SK-N-SH treated with all-trans-retinoic acid at 6 μM for 48 hours (cell line): ENCODE results near the gene CEP350.

Source experiments
- ARNTL ChIP-seq: fragments of 450-650 bp; formaldehyde crosslinking; IDR thresholded peaks from 2 replicates; pipeline ENCODE4 v1.5.0; 2020; ENCODE audit warnings: low read depth, mild to moderate bottlenecking, moderate library complexity, borderline replicate concordance
- BACH2 ChIP-seq: fragments of 250-450 bp; sonication (Bioruptor Pico); IDR thresholded peaks from 2 replicates; pipeline ENCODE4 v1.9.0; 2021; ENCODE audit warnings: mild to moderate bottlenecking, borderline replicate concordance
- CREB5 ChIP-seq: fragments of 250-450 bp; sonication (Bioruptor Pico); IDR thresholded peaks from 2 replicates; pipeline ENCODE4 v1.5.1; 2020; ENCODE audit warnings: low read depth, mild to moderate bottlenecking, moderate library complexity
- ESRRG ChIP-seq: fragments of 250-450 bp; sonication (Bioruptor Pico); IDR thresholded peaks from 2 replicates; pipeline ENCODE4 v1.6.1; 2021; ENCODE audit warnings: mild to moderate bottlenecking
- OSR1 ChIP-seq: fragments of 250-450 bp; sonication (Bioruptor Pico); IDR thresholded peaks from 2 replicates; pipeline ENCODE4 v1.8.0; 2022; ENCODE audit warnings: moderate library complexity, mild to moderate bottlenecking, inconsistent platforms
- PATZ1 ChIP-seq: fragments of 250-450 bp; sonication (Bioruptor Pico); IDR thresholded peaks from 2 replicates; pipeline ENCODE4 v1.8.0; 2020; ENCODE audit warnings: mild to moderate bottlenecking, moderate library complexity, borderline replicate concordance
- PPARA ChIP-seq: fragments of 250-450 bp; sonication (Bioruptor Pico); IDR thresholded peaks from 2 replicates; pipeline ENCODE4 v1.5.0; 2020; ENCODE audit warnings: mild to moderate bottlenecking, borderline replicate concordance
- RARB ChIP-seq: fragments of 250-450 bp; sonication (Bioruptor Pico); IDR thresholded peaks from 2 replicates; pipeline ENCODE4 v1.8.0; 2021; ENCODE audit warnings: mild to moderate bottlenecking, moderate library complexity
- SNAI2 ChIP-seq: fragments of 250-450 bp; sonication (Bioruptor Pico); IDR thresholded peaks from 2 replicates; pipeline ENCODE4 v1.5.0; 2020; ENCODE audit warnings: mild to moderate bottlenecking, moderate library complexity
- ZC3H10 ChIP-seq: fragments of 250-450 bp; sonication (Bioruptor Pico); IDR thresholded peaks from 2 replicates; pipeline ENCODE4 v1.5.1; 2021; ENCODE audit warnings: mild to moderate bottlenecking, moderate library complexity

GRCh38 chr1:179952186-179952585 is 2.4 kb upstream of the CEP350 start:
- TF ChIP-seq ESRRG, result no peak
- TF ChIP-seq CREB5 (CRISPR knock-in tag), result no peak
- no peak for TF ChIP-seq BACH2 (CRISPR knock-in tag)
- TF ChIP-seq ZC3H10, result no peak
- TF ChIP-seq OSR1 (CRISPR knock-in tag), result no peak
- TF ChIP-seq PPARA, result no peak
- no peak for TF ChIP-seq PATZ1 (CRISPR knock-in tag)
- TF ChIP-seq ARNTL (CRISPR knock-in tag), result no peak
- no peak for TF ChIP-seq SNAI2
- no peak for TF ChIP-seq RARB
